Neuronal stem cell (in vitro differentiated cells): Measurements from ENCODE around the gene RTP1.

Source experiments
- DNase-seq: peaks from one replicate; pipeline ENCODE4 v3.0.0-alpha.2; 2013; ENCODE audit warnings: low spot score
- H2AFZ ChIP-seq: one replicate; pipeline ENCODE4 v1.6.1; 2013; ENCODE audit warnings: mild to moderate bottlenecking, low read length, inconsistent platforms
- H2AK5ac ChIP-seq: 2 replicates; pipeline ENCODE4 v1.6.1; 2013; ENCODE audit warnings: low read depth, mild to moderate bottlenecking, inconsistent platforms, low read length, moderate library complexity, mixed read lengths
- H2BK120ac ChIP-seq: 2 replicates; pipeline ENCODE4 v1.6.1; 2013; ENCODE audit warnings: low read depth, mild to moderate bottlenecking, inconsistent platforms, low read length, moderate library complexity, mixed read lengths
- H2BK12ac ChIP-seq: one replicate; pipeline ENCODE4 v1.6.1; 2013; ENCODE audit warnings: low read length, inconsistent platforms
- H2BK15ac ChIP-seq: 2 replicates; pipeline ENCODE4 v1.6.1; 2013; ENCODE audit warnings: mild to moderate bottlenecking, low read length, inconsistent platforms, mixed read lengths
- H2BK5ac ChIP-seq: one replicate; pipeline ENCODE4 v1.6.1; 2013; ENCODE audit warnings: inconsistent platforms, mild to moderate bottlenecking, low read length, moderate library complexity
- H3K14ac ChIP-seq: one replicate; pipeline ENCODE4 v1.6.1; 2013; ENCODE audit warnings: low read length, inconsistent platforms
- H3K18ac ChIP-seq: 2 replicates; pipeline ENCODE4 v1.6.1; 2013; ENCODE audit warnings: low read length, inconsistent platforms
- H3K23ac ChIP-seq: 2 replicates; pipeline ENCODE4 v1.6.1; 2013; ENCODE audit warnings: low read depth, mild to moderate bottlenecking, mixed read lengths, low read length, inconsistent platforms; ENCODE audit not compliant: poor library complexity
- H3K27ac ChIP-seq: replicated peaks from 3 replicates; pipeline ENCODE4 v1.5.1; 2013; ENCODE audit warnings: low read length, inconsistent platforms
- H3K27me3 ChIP-seq, 3 experiments: 2 replicates each; pipeline ENCODE4 v1.6.1; 2013; ENCODE audit warnings: low read length in 3 of 3, mild to moderate bottlenecking in 2 of 3, inconsistent platforms in 1 of 3, low read depth in 1 of 3, mixed read lengths in 1 of 3, moderate library complexity in 1 of 3; ENCODE audit not compliant: control insufficient read depth in 3 of 3, insufficient read depth in 3 of 3
- H3K36me3 ChIP-seq, 2 donors: replicated peaks in 1 of 2; 2 replicates each; pipeline ENCODE4 v1.6.1; 2013; ENCODE audit warnings: low read length in 2 of 2; ENCODE audit not compliant: control insufficient read depth in 2 of 2, insufficient read depth in 2 of 2
- H3K4ac ChIP-seq: 2 replicates; pipeline ENCODE4 v1.6.1; 2013; ENCODE audit warnings: inconsistent platforms, mild to moderate bottlenecking, low read length, moderate library complexity
- H3K4me1 ChIP-seq, 2 donors: 1 replicate in 1 of 2; 2 replicates in 1 of 2; pipeline ENCODE4 v1.6.1; 2013; ENCODE audit warnings: low read length in 2 of 2, low read depth in 1 of 2; ENCODE audit not compliant: control insufficient read depth in 2 of 2, insufficient read depth in 1 of 2
- H3K4me2 ChIP-seq: one replicate; pipeline ENCODE4 v1.6.1; 2013; ENCODE audit warnings: mild to moderate bottlenecking, low read length, inconsistent platforms; ENCODE audit not compliant: insufficient read depth, poor library complexity, severe bottlenecking
- H3K4me3 ChIP-seq, 2 donors: 2 replicates each; pipeline ENCODE4 v1.5.1; 2013; ENCODE audit warnings: low read length in 2 of 2, mild to moderate bottlenecking in 2 of 2, inconsistent platforms in 1 of 2, moderate library complexity in 1 of 2
- H3K79me1 ChIP-seq: one replicate; pipeline ENCODE4 v1.6.1; 2013; ENCODE audit warnings: low read depth, mild to moderate bottlenecking, inconsistent platforms, low read length, moderate library complexity
- H3K9ac ChIP-seq: one replicate; pipeline ENCODE4 v1.6.1; 2013; ENCODE audit warnings: mild to moderate bottlenecking, low read depth, low read length, inconsistent platforms; ENCODE audit not compliant: poor library complexity
- H3K9me3 ChIP-seq, 2 donors: replicated peaks in 1 of 2; 2 replicates each; pipeline versions ENCODE3 to v1.6.1; 2013; ENCODE audit warnings: low read length in 2 of 2, mild to moderate bottlenecking in 2 of 2, inconsistent platforms in 1 of 2, low read depth in 1 of 2, mixed read lengths in 1 of 2, moderate library complexity in 1 of 2; ENCODE audit not compliant: control insufficient read depth in 2 of 2, insufficient read depth in 1 of 2
- H4K8ac ChIP-seq: one replicate; pipeline ENCODE4 v1.6.1; 2013; ENCODE audit warnings: low read depth, mild to moderate bottlenecking, inconsistent platforms, low read length, moderate library complexity
- H4K91ac ChIP-seq: one replicate; pipeline ENCODE4 v1.6.1; 2013; ENCODE audit warnings: low read length, low read depth, mild to moderate bottlenecking, inconsistent platforms; ENCODE audit not compliant: poor library complexity
- WGBS, 2 donors: extraction: QIAGEN DNeasy Blood & Tissue Kit; methylation state at CpG; one replicate each; pipeline ENCODE4 v1.1.7; 2013; ENCODE audit warnings: missing lambda C conversion rate in 2 of 2, mixed read lengths in 1 of 2; ENCODE audit not compliant: insufficient read length in 2 of 2, insufficient replicate concordance in 1 of 2; ENCODE audit errors: extremely low coverage in 2 of 2; 5-methylcytosine and 5-hydroxymethylcytosine counted together

Gene RTP1

GRCh38 chr3:187223799-187224198 is 26.5 kb downstream of the RTP1 start:
- H2BK15ac ChIP-seq, result no peak overlapping the region
- no peaks in the 10 kb centered on the region for H3K4me1 ChIP-seq
- no peak overlapping the region for H3K27ac ChIP-seq
- H3K4me3 ChIP-seq, result no peak overlapping the region
- H2BK12ac ChIP-seq, result no peak overlapping the region
- no peak overlapping the region for H3K23ac ChIP-seq
- no peak overlapping the region for H4K91ac ChIP-seq
- H3K79me1 ChIP-seq, result no peaks in the 10 kb centered on the region
- H2BK5ac ChIP-seq, result no peak overlapping the region
- no peak overlapping the region for H3K14ac ChIP-seq
- H3K18ac ChIP-seq, result no peak overlapping the region
- H3K27me3 ChIP-seq, result no peaks in the 10 kb centered on the region
- no peak overlapping the region for H2AFZ ChIP-seq
- no peak overlapping the region for H3K4ac ChIP-seq
- no CpG with 5 or more reads among the region's 3 CpGs for WGBS, 2 donors
- H3K36me3 ChIP-seq, result no peaks in the 10 kb centered on the region
- H2AK5ac ChIP-seq, result no peak overlapping the region
- DNase-seq, result no peak
- no peaks in the 10 kb centered on the region for H3K9me3 ChIP-seq
- no peak overlapping the region for H2BK120ac ChIP-seq
- H3K4me2 ChIP-seq, result no peak overlapping the region
- no peak overlapping the region for H4K8ac ChIP-seq
- no peak overlapping the region for H3K9ac ChIP-seq

- Histone ChIP-seq H3K79me1 (no peaks in the 10 kb centered on the region), H3K4me2 (no peak overlapping the region), H2AFZ (no peak overlapping the region), H3K23ac (no peak overlapping the region), H2BK12ac (no peak overlapping the region), H3K4me1 (no peaks in the 10 kb centered on the region), H3K9ac (no peak overlapping the region), H3K4ac (no peak overlapping the region), H3K27ac (no peak overlapping the region), H2BK15ac (no peak overlapping the region), H2BK5ac (no peak overlapping the region), H4K8ac (no peak overlapping the region), H3K18ac (no peak overlapping the region), H3K14ac (no peak overlapping the region), H3K27me3 (no peaks in the 10 kb centered on the region), H3K4me3 (no peak overlapping the region), H3K36me3 (no peaks in the 10 kb centered on the region), H4K91ac (no peak overlapping the region), H3K9me3 (no peaks in the 10 kb centered on the region), H2AK5ac (no peak overlapping the region), H2BK120ac (no peak overlapping the region)
- WGBS, 2 donors, result no CpG with 5 or more reads among the region's 7 CpGs
- DNase-seq, result no peak
Measured at GRCh38 chr3:187227658-187228258, 30.5 kb downstream of the RTP1 start.

GRCh38 chr3:187228740-187229139 is 31.5 kb downstream of the RTP1 start:
- whole genome bisulfite sequencing, 2 donors, result no CpG with 5 or more reads among the region's 2 CpGs
- H3K27ac ChIP-seq, result no peak overlapping the region
- no peak overlapping the region for H3K18ac ChIP-seq
- H2BK12ac ChIP-seq, result no peak overlapping the region
- H3K9me3 ChIP-seq, result no peaks in the 10 kb centered on the region
- no peak for DNase-seq
- H3K4me1 ChIP-seq, result no peaks in the 10 kb centered on the region
- H3K4me2 ChIP-seq, result no peak overlapping the region
- H4K91ac ChIP-seq, result no peak overlapping the region
- H3K36me3 ChIP-seq, result no peaks in the 10 kb centered on the region
- no peak overlapping the region for H2BK15ac ChIP-seq
- no peak overlapping the region for H2AK5ac ChIP-seq
- no peak overlapping the region for H3K4ac ChIP-seq
- H2BK5ac ChIP-seq, result no peak overlapping the region
- no peak overlapping the region for H3K9ac ChIP-seq
- no peaks in the 10 kb centered on the region for H3K27me3 ChIP-seq
- no peak overlapping the region for H4K8ac ChIP-seq
- H2BK120ac ChIP-seq, result no peak overlapping the region
- no peak overlapping the region for H3K4me3 ChIP-seq
- H2AFZ ChIP-seq, result no peak overlapping the region
- no peak overlapping the region for H3K23ac ChIP-seq
- no peak overlapping the region for H3K14ac ChIP-seq
- H3K79me1 ChIP-seq, result no peaks in the 10 kb centered on the region

GRCh38 chr3:187230011-187230410 is 32.7 kb downstream of the RTP1 start:
- no peak for DNase-seq
- no peak overlapping the region for H2BK5ac ChIP-seq
- H3K4ac ChIP-seq, result no peak overlapping the region
- H3K79me1 ChIP-seq, result no peaks in the 10 kb centered on the region
- H2BK15ac ChIP-seq, result no peak overlapping the region
- H3K14ac ChIP-seq, result no peak overlapping the region
- H3K4me2 ChIP-seq, result no peak overlapping the region
- no peak overlapping the region for H2AFZ ChIP-seq
- H3K27ac ChIP-seq, result no peak overlapping the region
- H4K8ac ChIP-seq, result no peak overlapping the region
- H3K27me3 ChIP-seq, result no peaks in the 10 kb centered on the region
- no peaks in the 10 kb centered on the region for H3K4me1 ChIP-seq
- WGBS, 2 donors, result no CpG with 5 or more reads among the region's 1 CpG
- no peak overlapping the region for H3K9ac ChIP-seq
- H4K91ac ChIP-seq, result no peak overlapping the region
- H3K9me3 ChIP-seq, result no peaks in the 10 kb centered on the region
- no peaks in the 10 kb centered on the region for H3K36me3 ChIP-seq
- H3K23ac ChIP-seq, result no peak overlapping the region
- H2BK120ac ChIP-seq, result no peak overlapping the region
- H2BK12ac ChIP-seq, result no peak overlapping the region
- no peak overlapping the region for H2AK5ac ChIP-seq
- no peak overlapping the region for H3K4me3 ChIP-seq
- no peak overlapping the region for H3K18ac ChIP-seq
